Measurements from ENCODE around the gene COLQ. TPM values are rescaled to one million over a fixed set of nuclear protein-coding genes. Genes with fewer than 3 reads are reported as not detected.

The COLQ gene
- total and polyA plus RNA-seq, 10 donors, result 1.9 to 29.8 (median 6.7) TPM

DNA sequence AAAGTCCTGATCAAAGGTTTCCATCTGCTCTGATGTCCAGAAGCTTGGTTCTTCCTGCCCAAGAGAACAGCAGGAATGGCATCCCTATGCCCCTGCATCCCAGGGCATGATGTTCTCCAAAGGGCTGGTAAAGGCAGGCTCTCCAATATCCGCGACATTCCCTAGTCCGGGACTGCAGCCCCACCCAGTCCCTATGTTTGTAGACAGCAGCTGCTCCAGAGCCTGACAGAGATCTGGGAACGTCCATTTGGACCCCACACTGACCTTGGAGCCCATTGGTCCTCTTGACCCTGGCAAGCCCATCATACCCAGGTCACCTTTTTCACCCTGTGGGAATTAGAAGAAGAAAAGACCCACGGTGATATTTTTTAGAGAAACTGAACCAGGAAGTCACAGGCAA lies 46.3 kb downstream of the COLQ start:
- WGBS, 5 donors, result 55 to 72% (median 70%) methylated on average over 5 of the region's 5 CpGs
- H3K9me3 ChIP-seq, result no peaks in the 10 kb centered on the region
- TF ChIP-seq POLR2A (IDR thresholded peaks at IDR 0.05) (no peak), POLR2AphosphoS5 (IDR thresholded peaks at IDR 0.05) (no peak)
- TF ChIP-seq, protein P1, sequence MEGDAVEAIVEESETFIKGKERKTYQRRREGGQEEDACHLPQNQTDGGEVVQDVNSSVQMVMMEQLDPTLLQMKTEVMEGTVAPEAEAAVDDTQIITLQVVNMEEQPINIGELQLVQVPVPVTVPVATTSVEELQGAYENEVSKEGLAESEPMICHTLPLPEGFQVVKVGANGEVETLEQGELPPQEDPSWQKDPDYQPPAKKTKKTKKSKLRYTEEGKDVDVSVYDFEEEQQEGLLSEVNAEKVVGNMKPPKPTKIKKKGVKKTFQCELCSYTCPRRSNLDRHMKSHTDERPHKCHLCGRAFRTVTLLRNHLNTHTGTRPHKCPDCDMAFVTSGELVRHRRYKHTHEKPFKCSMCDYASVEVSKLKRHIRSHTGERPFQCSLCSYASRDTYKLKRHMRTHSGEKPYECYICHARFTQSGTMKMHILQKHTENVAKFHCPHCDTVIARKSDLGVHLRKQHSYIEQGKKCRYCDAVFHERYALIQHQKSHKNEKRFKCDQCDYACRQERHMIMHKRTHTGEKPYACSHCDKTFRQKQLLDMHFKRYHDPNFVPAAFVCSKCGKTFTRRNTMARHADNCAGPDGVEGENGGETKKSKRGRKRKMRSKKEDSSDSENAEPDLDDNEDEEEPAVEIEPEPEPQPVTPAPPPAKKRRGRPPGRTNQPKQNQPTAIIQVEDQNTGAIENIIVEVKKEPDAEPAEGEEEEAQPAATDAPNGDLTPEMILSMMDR (IDR thresholded peaks at IDR 0.05 in 8 of 11, conservative IDR thresholded peaks at IDR 0.05 in 3 of 11), result no peak
- no peaks in the 10 kb centered on the region for H3K27me3 ChIP-seq (replicated peaks in 1 of 7)
- intact Hi-C loops (cut with DNase I; ENCODE audit: low total_unique reads), result no loop called here
- H3K27ac ChIP-seq, result no peak overlapping the region
- no peaks in the 10 kb centered on the region for H3K4me1 ChIP-seq
- no peak for DNase-seq
- no peaks in the 10 kb centered on the region for H3K36me3 ChIP-seq
- H3K4me3 ChIP-seq, result no peak overlapping the region

DNA sequence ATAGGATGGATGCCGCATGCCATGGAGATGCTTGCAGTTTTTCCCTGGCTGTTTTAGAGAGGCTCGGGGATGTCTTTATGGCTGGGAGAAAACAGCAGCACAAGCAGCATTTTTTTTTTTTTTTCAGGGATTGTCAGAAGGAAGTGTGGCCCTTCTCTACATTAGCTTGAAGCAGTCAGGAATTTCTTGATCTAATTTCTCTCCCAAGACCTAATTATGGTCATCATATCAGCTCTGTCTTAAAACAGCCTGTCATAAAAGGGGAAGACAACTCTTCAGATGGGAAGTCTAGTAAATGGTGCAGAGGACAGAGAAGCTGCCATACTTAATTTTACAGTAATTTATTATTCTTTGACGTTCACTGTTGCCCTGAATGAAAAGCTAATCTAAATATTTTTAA lies 49.6 kb downstream of the COLQ start:
- H3K4me3 ChIP-seq, result no peak overlapping the region
- intact Hi-C loops (cut with DNase I; ENCODE audit: low total_unique reads), result no loop called here
- TF ChIP-seq POLR2A (IDR thresholded peaks at IDR 0.05) (no peak), POLR2AphosphoS5 (IDR thresholded peaks at IDR 0.05) (no peak)
- TF ChIP-seq, protein P1 (IDR thresholded peaks at IDR 0.05 in 8 of 11, conservative IDR thresholded peaks at IDR 0.05 in 3 of 11), result no peak
- H3K36me3 ChIP-seq, result no peaks in the 10 kb centered on the region
- H3K4me1 ChIP-seq, result peaks cover 0 to 3% (median 0%) of the 10 kb centered on the region in 6 donors
- no peaks in the 10 kb centered on the region for H3K9me3 ChIP-seq
- no peaks in the 10 kb centered on the region for H3K27me3 ChIP-seq (replicated peaks in 1 of 7)
- 82 to 87% (median 85%) methylated on average over 3 of the region's 3 CpGs for WGBS, 5 donors
- no peak for DNase-seq
- H3K27ac ChIP-seq, result no peak overlapping the region

DNA sequence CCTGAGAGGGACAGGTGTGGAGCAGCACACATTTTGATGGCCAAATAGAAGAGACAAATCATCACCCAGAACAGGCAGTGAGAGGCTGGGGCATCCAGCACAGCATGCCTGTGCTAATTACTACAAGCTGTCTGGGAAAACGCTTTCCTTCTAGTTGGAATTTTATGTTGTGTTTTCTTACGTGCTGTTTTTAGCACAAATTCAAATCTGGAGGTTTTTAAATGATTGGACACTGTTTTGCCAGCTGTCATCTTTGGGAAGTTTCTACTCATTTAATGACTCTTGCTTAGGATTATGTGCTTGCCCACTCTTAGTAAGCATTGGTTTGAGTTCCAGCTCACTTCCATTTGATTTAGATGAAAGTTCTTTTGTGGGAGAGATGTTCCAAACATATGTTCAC lies 50.7 kb downstream of the COLQ start:
- Histone ChIP-seq H3K9me3 (no peaks in the 10 kb centered on the region), H3K27ac (no peak overlapping the region)

DNA sequence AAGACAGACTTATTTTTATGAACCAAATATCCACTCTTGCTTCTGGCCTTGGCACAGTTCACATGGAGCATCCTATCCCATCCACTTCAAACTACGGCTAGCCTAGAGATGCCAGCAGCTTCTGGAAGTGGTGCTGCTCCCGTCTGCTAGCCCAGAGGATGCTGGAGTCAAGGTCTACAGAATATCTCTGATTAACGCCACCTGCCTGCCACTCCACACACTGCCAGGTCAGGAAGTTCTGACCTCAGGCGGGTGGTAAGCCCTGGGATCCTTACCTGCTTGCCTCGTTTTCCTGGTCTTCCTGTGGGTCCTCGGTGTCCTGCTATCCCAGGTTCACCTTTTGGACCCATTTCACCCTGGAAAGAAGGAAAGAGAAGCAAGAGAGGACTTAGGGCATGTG lies 51.2 kb downstream of the COLQ start:
- Histone ChIP-seq H3K4me3 (no peak overlapping the region), H3K27ac (no peak overlapping the region), H3K27me3 (replicated peaks in 1 of 7) (no peaks in the 10 kb centered on the region), H3K9me3 (no peaks in the 10 kb centered on the region), H3K36me3 (no peaks in the 10 kb centered on the region), H3K4me1 (peaks cover 0 to 3% (median 0%) of the 10 kb centered on the region in 6 donors)
- TF ChIP-seq, protein P1 (IDR thresholded peaks at IDR 0.05 in 8 of 11, conservative IDR thresholded peaks at IDR 0.05 in 3 of 11), result no peak
- TF ChIP-seq POLR2AphosphoS5 (IDR thresholded peaks at IDR 0.05) (no peak), POLR2A (IDR thresholded peaks at IDR 0.05) (no peak)
- 68 to 81% (median 73%) methylated on average over 6 of the region's 6 CpGs for WGBS, 5 donors
- DNase-seq, result no peak
- intact Hi-C loops (cut with DNase I; ENCODE audit: low total_unique reads), result no loop called here

More for the DNA sequence above, 50.7 kb downstream of the COLQ start:
- TF ChIP-seq POLR2AphosphoS5 (IDR thresholded peaks at IDR 0.05), result no peak
- TF ChIP-seq, protein P1 (IDR thresholded peaks at IDR 0.05 in 8 of 11, conservative IDR thresholded peaks at IDR 0.05 in 3 of 11), result no peak
- TF ChIP-seq POLR2A (IDR thresholded peaks at IDR 0.05), result no peak
- no peak for DNase-seq
- Histone ChIP-seq H3K4me3 (no peak overlapping the region), H3K4me1 (peaks cover 0 to 3% (median 0%) of the 10 kb centered on the region in 6 donors), H3K27me3 (replicated peaks in 1 of 7) (no peaks in the 10 kb centered on the region), H3K36me3 (no peaks in the 10 kb centered on the region)
- WGBS, 5 donors, result 88 to 96% (median 94%) methylated on average over 2 of the region's 2 CpGs
- intact Hi-C loops (cut with DNase I; ENCODE audit: low total_unique reads), result no loop called here

Measured in spleen (tissue), 11 donors.